ENCODE measurements around the gene DENND2D.

The DENND2D gene

GRCh38 chr1:111157431-111157830, 43.0 kb downstream of the DENND2D start:
- no peak for TF ChIP-seq CTCF (IDR thresholded peaks at IDR 0.05; ENCODE audit: extremely low read depth, insufficient read depth, missing control alignments)
- no peak for DNase-seq (ENCODE audit: low spot score)
- in situ Hi-C loops (cut with MboI; ENCODE audit: low pct_unique_long_range_greater_than_20kb, low sequenced_read_pairs, unreplicated experiment), result no loop called here

GRCh38 chr1:111154021-111154999, 46.1 kb downstream of the DENND2D start:
- TF ChIP-seq CTCF (IDR thresholded peaks at IDR 0.05; ENCODE audit: extremely low read depth, insufficient read depth, missing control alignments), result no peak
- in situ Hi-C loops (cut with MboI; ENCODE audit: low pct_unique_long_range_greater_than_20kb, low sequenced_read_pairs, unreplicated experiment), result no loop called here
- no peak for DNase-seq (ENCODE audit: low spot score)

GRCh38 chr1:111151838-111152237, 48.6 kb downstream of the DENND2D start:
- TF ChIP-seq CTCF (IDR thresholded peaks at IDR 0.05; ENCODE audit: extremely low read depth, insufficient read depth, missing control alignments), result no peak
- in situ Hi-C loops (cut with MboI; ENCODE audit: low pct_unique_long_range_greater_than_20kb, low sequenced_read_pairs, unreplicated experiment), result no loop called here

GRCh38 chr1:111148376-111148881, 52.0 kb downstream of the DENND2D start:
- TF ChIP-seq CTCF (IDR thresholded peaks at IDR 0.05; ENCODE audit: extremely low read depth, insufficient read depth, missing control alignments), result no peak
- no peak for DNase-seq (ENCODE audit: low spot score)
- in situ Hi-C loops (cut with MboI; ENCODE audit: low pct_unique_long_range_greater_than_20kb, low sequenced_read_pairs, unreplicated experiment), result no loop called here

More at GRCh38 chr1:111151838-111152237, 48.6 kb downstream of the DENND2D start:
- DNase-seq (ENCODE audit: low spot score), result no peak

GRCh38 chr1:111147948-111148347, 52.5 kb downstream of the DENND2D start:
- TF ChIP-seq CTCF (IDR thresholded peaks at IDR 0.05; ENCODE audit: extremely low read depth, insufficient read depth, missing control alignments), result no peak
- no peak for DNase-seq (ENCODE audit: low spot score)
- in situ Hi-C loops (cut with MboI; ENCODE audit: low pct_unique_long_range_greater_than_20kb, low sequenced_read_pairs, unreplicated experiment), result no loop called here

GRCh38 chr1:111145963-111146768, 54.3 kb downstream of the DENND2D start:
- TF ChIP-seq CTCF (IDR thresholded peaks at IDR 0.05; ENCODE audit: extremely low read depth, insufficient read depth, missing control alignments), result no peak
- no peak for DNase-seq (ENCODE audit: low spot score)
- in situ Hi-C loops (cut with MboI; ENCODE audit: low pct_unique_long_range_greater_than_20kb, low sequenced_read_pairs, unreplicated experiment), result no loop called here
